Raji (cell line): Measurements from ENCODE around the gene ASB2.

ENCODE experiments used
- POLR2A ChIP-seq: IDR thresholded peaks from 2 replicates; pipeline ENCODE4 v1.6.1; 2011; ENCODE audit warnings: low read depth, low read length, control low read depth; ENCODE audit not compliant: insufficient read depth

ASB2 gene

GRCh38 chr14:93939304-93940229 is 36.8 kb downstream of the ASB2 start:
- TF ChIP-seq POLR2A = no peak

GRCh38 chr14:93938751-93939303 is 37.5 kb downstream of the ASB2 start:
- no peak for TF ChIP-seq POLR2A

- TF ChIP-seq POLR2A = no peak
Measured at GRCh38 chr14:93937519-93937918, 38.9 kb downstream of the ASB2 start.

- no peak for TF ChIP-seq POLR2A
Measured at GRCh38 chr14:93936926-93937325, 39.4 kb downstream of the ASB2 start.

GRCh38 chr14:93936245-93936644 is 40.1 kb downstream of the ASB2 start:
- no peak for TF ChIP-seq POLR2A

GRCh38 chr14:93935213-93935612 is 41.2 kb downstream of the ASB2 start:
- no peak for TF ChIP-seq POLR2A

- TF ChIP-seq POLR2A = no peak
Measured at GRCh38 chr14:93932642-93933041, 43.7 kb downstream of the ASB2 start.

- TF ChIP-seq POLR2A = no peak
Measured at GRCh38 chr14:93930989-93931307, 45.4 kb downstream of the ASB2 start.

GRCh38 chr14:93930296-93930988 is 45.9 kb downstream of the ASB2 start:
- TF ChIP-seq POLR2A = no peak

- TF ChIP-seq POLR2A = no peak
Measured at GRCh38 chr14:93929657-93930056, 46.7 kb downstream of the ASB2 start.

- no peak for TF ChIP-seq POLR2A
Measured at GRCh38 chr14:93929048-93929535, 47.3 kb downstream of the ASB2 start.

- no peak for TF ChIP-seq POLR2A
Measured at GRCh38 chr14:93928184-93929047, 48.0 kb downstream of the ASB2 start.

GRCh38 chr14:93927800-93928145 is 48.6 kb downstream of the ASB2 start:
- no peak for TF ChIP-seq POLR2A

GRCh38 chr14:93926873-93927799 is 49.2 kb downstream of the ASB2 start, which contains the start of gene FAM181A:
Gene FAM181A (plus strand): TSS chr14:93927344. CDS start chr14:93928286, 942 bp downstream.
- no peak for TF ChIP-seq POLR2A
